ENCODE results near the gene SGTB. TPM values are rescaled to one million over a fixed set of nuclear protein-coding genes. Genes with fewer than 3 reads are reported as not detected.

Gene SGTB
- total RNA-seq, 1 experiment from 2014 or later = 13.0 TPM

GRCh38 chr5:65651144-65651543, 70.8 kb downstream of the SGTB start:
- H3K4me3 Mint-ChIP-seq (ENCODE audit: unreplicated experiment) = peak overlapping the region; percentile 41
- H3K27me3 ChIP-seq (replicated peaks; ENCODE audit: control insufficient read depth, insufficient read depth, low read length) = no peaks in the 10 kb centered on the region
- no peak for TF ChIP-seq CTCF (IDR thresholded peaks at IDR 0.05; ENCODE audit: insufficient read depth in 1 of 2, low read depth in 1 of 2, low read length in 1 of 2, severe bottlenecking in 1 of 2, unreplicated experiment in 1 of 2)
- peaks cover 18% of the 10 kb centered on the region for H3K4me1 ChIP-seq
- H3K36me3 ChIP-seq (ENCODE audit: control insufficient read depth, insufficient read depth, low read length) = no peaks in the 10 kb centered on the region
- ChIA-PET POLR2A (interaction anchor here (1.5 kb wide), 1 partner anchor 88 kb away, joined by 6 read pairs; the partner anchor contains the start of genes CENPK and PPWD1), CTCF (interaction anchor here (0.6 kb wide), 1 partner anchor 60 kb away, joined by 9 read pairs; no protein-coding TSS in a partner anchor)
- peak overlapping the region; percentile 48 for H3K27ac Mint-ChIP-seq (ENCODE audit: unreplicated experiment)
- H3K9me3 Mint-ChIP-seq (ENCODE audit: unreplicated experiment) = no peaks in the 10 kb centered on the region
- intact Hi-C loops (cut with micrococcal nuclease; ENCODE audit: unreplicated experiment) = loop anchor here (1.0 to 2.0 kb wide), 3 partner anchors 14 to 40 kb away; partner anchors contain the start of gene TRIM23
- H3K27me3 Mint-ChIP-seq (ENCODE audit: insufficient read depth, unreplicated experiment) = no peaks in the 10 kb centered on the region
- peaks cover 12% of the 10 kb centered on the region for H3K36me3 Mint-ChIP-seq (ENCODE audit: insufficient read depth, unreplicated experiment)
- H3K4me1 Mint-ChIP-seq (ENCODE audit: low read depth, unreplicated experiment) = peaks cover 17% of the 10 kb centered on the region
- no TSS peak for BruUV-seq (replicated peaks)
- DNase-seq = peak; percentile 72 to 83
- H3K4me3 ChIP-seq (ENCODE audit: low read depth, low read length) = no peak overlapping the region
- H3K9me3 ChIP-seq = no peaks in the 10 kb centered on the region

GRCh38 chr5:65647941-65648340, 74.0 kb downstream of the SGTB start:
- DNase-seq = no peak
- Mint-ChIP-seq H3K9me3 (ENCODE audit: unreplicated experiment) (no peaks in the 10 kb centered on the region), H3K4me3 (ENCODE audit: unreplicated experiment) (no peak overlapping the region), H3K27me3 (ENCODE audit: insufficient read depth, unreplicated experiment) (no peaks in the 10 kb centered on the region), H3K36me3 (ENCODE audit: insufficient read depth, unreplicated experiment) (peaks cover 12% of the 10 kb centered on the region), H3K4me1 (ENCODE audit: low read depth, unreplicated experiment) (peaks cover 17% of the 10 kb centered on the region), H3K27ac (ENCODE audit: unreplicated experiment) (no peak overlapping the region)
- ChIA-PET POLR2A (no interaction called here), CTCF (no interaction called here)
- no peak for TF ChIP-seq CTCF (IDR thresholded peaks at IDR 0.05; ENCODE audit: insufficient read depth in 1 of 2, low read depth in 1 of 2, low read length in 1 of 2, severe bottlenecking in 1 of 2, unreplicated experiment in 1 of 2)
- no TSS peak for BruUV-seq (replicated peaks)
- H3K4me3 ChIP-seq (ENCODE audit: low read depth, low read length) = no peak overlapping the region
- peaks cover 18% of the 10 kb centered on the region for H3K4me1 ChIP-seq
- intact Hi-C loops (cut with micrococcal nuclease; ENCODE audit: unreplicated experiment) = no loop called here
- H3K27me3 ChIP-seq (replicated peaks; ENCODE audit: control insufficient read depth, insufficient read depth, low read length) = no peaks in the 10 kb centered on the region
- H3K9me3 ChIP-seq = no peaks in the 10 kb centered on the region
- H3K36me3 ChIP-seq (ENCODE audit: control insufficient read depth, insufficient read depth, low read length) = no peaks in the 10 kb centered on the region

- Mint-ChIP-seq H3K27ac (ENCODE audit: unreplicated experiment) (no peak overlapping the region), H3K4me3 (ENCODE audit: unreplicated experiment) (no peak overlapping the region), H3K4me1 (ENCODE audit: low read depth, unreplicated experiment) (peaks cover 17% of the 10 kb centered on the region), H3K27me3 (ENCODE audit: insufficient read depth, unreplicated experiment) (no peaks in the 10 kb centered on the region), H3K9me3 (ENCODE audit: unreplicated experiment) (no peaks in the 10 kb centered on the region), H3K36me3 (ENCODE audit: insufficient read depth, unreplicated experiment) (peaks cover 12% of the 10 kb centered on the region)
- Histone ChIP-seq H3K27me3 (replicated peaks; ENCODE audit: control insufficient read depth, insufficient read depth, low read length) (no peaks in the 10 kb centered on the region), H3K36me3 (ENCODE audit: control insufficient read depth, insufficient read depth, low read length) (no peaks in the 10 kb centered on the region), H3K4me1 (peaks cover 18% of the 10 kb centered on the region), H3K9me3 (no peaks in the 10 kb centered on the region), H3K4me3 (ENCODE audit: low read depth, low read length) (no peak overlapping the region)
- BruUV-seq (replicated peaks) = no TSS peak
- TF ChIP-seq CTCF (IDR thresholded peaks at IDR 0.05; ENCODE audit: insufficient read depth in 1 of 2, low read depth in 1 of 2, low read length in 1 of 2, severe bottlenecking in 1 of 2, unreplicated experiment in 1 of 2) = no peak
- intact Hi-C loops (cut with micrococcal nuclease; ENCODE audit: unreplicated experiment) = no loop called here
- POLR2A ChIA-PET = no interaction called here
- DNase-seq = no peak
- CTCF ChIA-PET = no interaction called here
Measured at GRCh38 chr5:65646938-65647337, 75.0 kb downstream of the SGTB start.
